ENCODE measurements around the gene AGAP5.
"Not testable (repeated sequence)": the region's sequence is repeated elsewhere in the genome, so short reads cannot be mapped to it uniquely, and the experiment has no call there.

Gene AGAP5

DNA sequence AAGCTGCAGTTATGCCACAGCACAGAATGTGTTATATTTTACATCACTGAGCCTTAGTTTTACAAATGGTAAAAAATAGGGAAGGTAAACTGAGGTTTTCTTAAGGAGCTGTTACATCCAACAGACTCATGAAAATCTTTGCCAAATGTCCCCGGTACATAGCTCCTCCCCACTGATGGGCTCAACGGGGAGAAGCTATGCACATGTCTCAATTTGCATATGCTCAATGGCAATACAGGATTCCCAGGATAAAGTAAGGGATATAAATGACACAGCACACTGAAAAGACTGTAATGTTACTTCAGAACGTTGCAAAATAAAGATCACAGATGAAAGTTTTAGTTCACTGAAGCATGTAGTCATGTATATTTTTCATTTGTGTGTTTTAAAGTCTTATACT, 16.6 kb upstream of the AGAP5 start:
- not testable (repeated sequence) for DNase-seq (ENCODE audit: low read depth, low spot score)

DNA sequence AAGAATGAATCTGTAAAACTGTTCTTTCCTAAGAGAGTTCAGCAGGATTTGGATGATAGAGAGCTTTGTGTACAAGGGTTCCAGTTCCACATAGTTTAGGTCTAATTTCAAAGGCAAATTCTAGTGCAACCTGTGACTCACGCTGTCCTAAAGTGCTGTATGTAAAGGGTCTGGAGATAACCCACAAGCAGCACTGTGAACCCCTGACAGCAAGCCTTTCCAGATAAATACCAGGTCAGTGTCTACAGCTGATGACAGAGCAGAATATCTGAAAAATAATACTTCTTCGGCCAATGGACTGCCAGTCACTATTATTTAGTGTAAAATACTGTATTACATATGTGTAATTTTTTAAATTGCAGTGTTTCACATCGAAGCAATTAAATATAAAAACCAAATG, 16.0 kb upstream of the AGAP5 start:
- not testable (repeated sequence) for DNase-seq (ENCODE audit: low read depth, low spot score)

DNA sequence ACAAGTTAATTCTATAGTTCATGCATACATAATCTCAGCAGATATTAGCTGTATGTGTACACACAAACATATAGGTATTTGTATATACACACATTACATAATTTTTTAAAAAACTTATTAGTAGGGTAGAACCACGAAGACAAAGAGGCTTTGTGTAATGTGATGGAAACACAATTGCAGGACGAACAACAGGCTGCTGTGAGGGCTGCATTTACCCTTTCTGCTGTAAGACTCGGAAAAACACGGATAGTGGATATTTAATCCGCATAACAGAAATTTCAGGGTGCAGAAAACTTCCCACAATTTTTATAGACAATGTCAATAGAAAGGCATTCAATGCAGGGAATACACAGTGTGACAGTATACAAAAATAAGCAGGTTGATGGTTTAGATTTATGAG, 13.8 kb upstream of the AGAP5 start:
- DNase-seq (ENCODE audit: low read depth, low spot score), result not testable (repeated sequence)

DNA sequence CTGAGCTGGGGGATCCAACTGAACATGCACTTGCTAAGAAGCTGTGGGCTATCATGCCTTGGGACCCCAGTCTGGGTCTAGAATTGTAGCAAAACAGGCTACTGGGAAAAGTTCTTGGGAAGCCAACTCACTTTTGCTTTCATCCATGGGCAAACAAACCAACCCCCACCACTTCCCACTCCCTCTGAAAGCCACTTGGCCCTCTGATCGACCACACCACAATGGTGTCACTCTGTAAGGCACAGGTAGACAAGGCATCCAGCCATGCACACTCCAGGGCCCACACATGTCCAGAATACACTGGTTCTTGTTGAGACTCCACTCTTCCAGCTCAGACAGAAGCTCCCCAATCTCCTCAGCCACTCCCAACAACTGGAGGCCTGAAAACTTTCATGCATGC, 10.2 kb upstream of the AGAP5 start:
- DNase-seq (ENCODE audit: low read depth, low spot score), result not testable (repeated sequence)

DNA sequence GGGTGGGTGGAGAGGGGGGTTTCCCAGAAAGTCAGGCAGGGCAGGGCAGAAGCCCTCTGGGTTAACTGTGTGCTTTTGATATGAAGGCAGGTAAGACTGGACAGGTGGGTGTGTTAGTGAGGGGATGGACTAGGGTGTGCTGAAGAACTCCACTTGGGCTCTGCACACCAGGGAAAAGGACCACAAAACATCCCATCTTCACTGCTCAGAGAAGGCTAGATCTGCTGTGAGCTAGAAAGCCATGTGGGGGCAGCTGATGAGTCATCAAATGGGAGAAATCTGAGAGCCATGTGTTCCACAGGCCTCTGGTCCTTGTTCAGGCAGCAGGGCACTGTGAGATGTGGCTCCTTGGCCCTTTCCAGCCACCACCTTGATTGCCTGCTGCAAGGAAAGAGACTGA, 9.7 kb upstream of the AGAP5 start:
- DNase-seq (ENCODE audit: low read depth, low spot score), result not testable (repeated sequence)

DNA sequence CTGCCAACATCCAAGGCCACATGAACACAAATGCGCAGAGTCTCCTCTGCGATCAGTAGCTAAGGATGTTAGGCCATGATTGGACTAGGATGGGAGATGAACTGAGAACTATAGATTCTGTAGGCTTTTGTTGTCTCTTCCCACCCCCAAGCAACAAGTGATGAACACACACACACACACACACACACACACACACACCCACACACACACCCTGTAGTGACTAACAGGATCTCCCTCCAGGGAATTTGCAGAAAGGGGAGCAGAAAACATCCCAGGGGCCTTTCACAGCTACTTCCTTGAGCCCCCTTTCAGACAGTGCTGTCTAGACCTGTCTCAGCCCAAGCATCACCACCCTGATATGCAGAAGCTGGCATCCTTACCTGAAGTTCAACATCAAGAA, 8.6 kb upstream of the AGAP5 start:
- not testable (repeated sequence) for DNase-seq (ENCODE audit: low read depth, low spot score)

GRCh38 chr10:73705506-73706072, 7.7 kb upstream of the AGAP5 start:
- not testable (repeated sequence) for DNase-seq (ENCODE audit: low read depth, low spot score)

GRCh38 chr10:73703924-73704323, 6.0 kb upstream of the AGAP5 start:
- not testable (repeated sequence) for DNase-seq (ENCODE audit: low read depth, low spot score)

- DNase-seq (ENCODE audit: low read depth, low spot score), result not testable (repeated sequence)
Measured at GRCh38 chr10:73698819-73699218, 910 bp upstream of the AGAP5 start.

GRCh38 chr10:73695302-73695701, 2.6 kb downstream of the AGAP5 start:
- not testable (repeated sequence) for DNase-seq (ENCODE audit: low read depth, low spot score)

GRCh38 chr10:73690755-73691154, 7.2 kb downstream of the AGAP5 start:
- DNase-seq (ENCODE audit: low read depth, low spot score), result not testable (repeated sequence)

- not testable (repeated sequence) for DNase-seq (ENCODE audit: low read depth, low spot score)
Measured at GRCh38 chr10:73689596-73689995, 8.3 kb downstream of the AGAP5 start.

GRCh38 chr10:73687641-73688040, 10.3 kb downstream of the AGAP5 start:
- DNase-seq (ENCODE audit: low read depth, low spot score), result not testable (repeated sequence)

- not testable (repeated sequence) for DNase-seq (ENCODE audit: low read depth, low spot score)
Measured at GRCh38 chr10:73674546-73674945, 23.4 kb downstream of the AGAP5 start.

DNA sequence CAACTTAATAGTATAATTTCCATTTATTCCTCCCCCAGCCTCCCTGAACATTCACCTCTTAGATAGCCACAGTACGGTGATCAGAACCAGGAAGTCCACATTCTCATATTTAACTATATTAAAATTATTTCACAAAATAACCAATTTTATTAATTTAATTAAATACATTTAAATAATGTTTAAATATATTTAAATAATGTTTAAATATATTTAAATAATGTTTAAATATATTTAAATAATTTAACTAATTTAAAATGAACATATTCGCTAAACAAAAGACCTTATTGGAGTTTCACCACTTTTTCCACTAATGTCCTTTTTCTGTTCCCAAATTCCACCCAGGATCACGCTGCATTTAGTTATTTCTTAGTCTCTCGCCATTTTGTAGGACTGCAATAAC, 29.5 kb downstream of the AGAP5 start:
- not testable (repeated sequence) for DNase-seq (ENCODE audit: low read depth, low spot score)

GRCh38 chr10:73666153-73666809, 31.6 kb downstream of the AGAP5 start:
- DNase-seq (ENCODE audit: low read depth, low spot score), result not testable (repeated sequence)

- not testable (repeated sequence) for DNase-seq (ENCODE audit: low read depth, low spot score)
Measured at GRCh38 chr10:73665581-73665980, 32.3 kb downstream of the AGAP5 start.

DNA sequence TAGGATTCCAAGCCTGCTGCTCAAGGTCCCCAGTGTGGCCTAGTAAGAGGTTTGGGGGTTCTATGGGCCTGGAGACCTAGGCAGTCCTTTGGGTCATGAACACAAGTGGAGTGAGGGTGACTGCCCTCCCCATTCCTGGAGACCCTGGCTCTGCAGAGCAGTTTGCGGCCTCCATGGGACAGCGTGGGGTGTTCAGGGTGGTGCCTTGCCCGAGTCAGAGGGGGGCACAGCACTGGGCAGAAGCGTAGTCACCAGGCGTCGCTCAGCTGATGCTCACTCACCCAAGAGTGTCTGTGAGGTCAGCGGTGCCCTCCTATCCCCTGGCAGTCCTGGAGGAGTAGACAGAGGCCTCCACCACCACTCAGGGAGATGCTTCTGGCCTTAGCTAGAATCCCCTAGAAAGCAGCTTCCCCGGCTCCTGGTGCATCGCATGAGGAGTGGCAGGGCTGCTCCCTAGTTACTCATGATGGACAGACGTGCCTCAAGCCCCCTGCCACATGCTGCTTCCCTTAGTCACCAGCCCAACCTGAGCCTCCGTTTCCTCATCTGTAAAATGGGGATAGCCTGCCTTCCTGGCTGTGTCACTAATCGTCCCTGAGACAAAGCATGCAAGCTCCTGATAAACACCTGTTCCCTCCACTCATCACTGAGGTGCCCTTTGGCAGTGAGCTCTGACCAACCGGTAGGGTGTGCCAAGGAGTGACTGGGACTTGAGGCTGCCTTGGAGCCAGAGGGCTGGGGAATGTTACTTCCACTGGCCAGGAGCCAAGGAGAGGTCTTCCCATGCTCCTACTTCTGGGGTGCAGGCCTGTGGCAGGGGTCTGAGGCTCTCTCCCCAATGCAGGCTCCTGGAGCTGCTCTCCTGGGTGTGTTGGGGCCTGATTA, 33.5 kb downstream of the AGAP5 start:
- not testable (repeated sequence) for DNase-seq (ENCODE audit: low read depth, low spot score)

- not testable (repeated sequence) for DNase-seq (ENCODE audit: low read depth, low spot score)
Measured at GRCh38 chr10:73663621-73664020, 34.3 kb downstream of the AGAP5 start.

GRCh38 chr10:73662705-73663104, 35.2 kb downstream of the AGAP5 start:
- not testable (repeated sequence) for DNase-seq (ENCODE audit: low read depth, low spot score)

DNA sequence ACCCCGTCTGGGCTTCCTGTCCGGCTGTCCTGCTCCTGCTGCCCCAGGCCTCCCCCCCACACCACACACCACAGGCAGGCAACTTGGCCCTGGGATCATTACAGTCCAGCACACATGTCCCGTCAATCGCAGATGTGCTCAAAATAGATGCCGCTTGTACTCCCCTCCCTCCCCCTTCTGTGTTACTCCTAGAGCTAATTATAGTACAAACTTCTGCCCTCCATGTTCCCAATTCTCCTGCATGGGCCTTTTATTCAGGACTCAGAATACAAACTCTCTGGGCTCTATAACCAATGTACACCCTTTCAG, 42.0 kb downstream of the AGAP5 start, which contains the start of gene SYNPO2L:
TSS of gene SYNPO2L (minus strand) at position 40 of the 309 bp plus-strand sequence. CDS start 107 bp downstream, outside the sequence.
- DNase-seq (ENCODE audit: low read depth, low spot score), result no peak

DNA sequence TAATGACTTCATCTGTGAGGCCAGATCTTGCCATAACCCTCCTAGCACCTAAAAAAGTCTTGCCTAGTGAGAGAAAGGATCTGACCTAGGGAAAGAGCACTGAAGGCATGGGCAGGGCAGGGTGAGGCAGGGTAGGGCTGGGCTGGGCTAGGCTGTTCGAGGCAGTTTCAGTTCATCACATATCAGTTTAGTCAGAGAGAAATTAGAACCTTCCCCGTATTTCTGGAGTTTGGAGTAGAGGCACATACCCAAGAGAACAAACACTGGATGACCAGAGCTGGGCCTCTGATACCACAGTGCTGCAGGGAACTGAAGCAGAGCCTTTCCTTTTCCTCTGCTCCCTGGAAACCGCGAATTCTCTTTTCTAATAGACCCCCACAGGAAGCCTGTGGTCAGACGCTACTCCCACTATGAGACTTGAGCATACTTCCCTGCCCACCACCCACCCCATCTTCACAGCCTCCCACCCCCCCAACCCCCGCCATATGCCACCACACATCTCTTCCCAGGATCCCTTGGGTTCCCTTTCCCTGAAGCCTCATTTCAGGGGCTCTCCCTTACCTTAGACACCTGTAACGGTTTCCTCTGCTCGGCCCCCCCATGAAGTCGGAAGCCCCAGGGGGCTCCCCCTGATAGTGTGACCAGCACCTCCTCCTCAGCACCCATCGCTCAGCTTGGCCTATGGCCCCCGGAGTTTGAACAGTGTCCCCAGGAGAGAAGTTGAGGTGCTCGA, 42.5 kb downstream of the AGAP5 start:
- DNase-seq (ENCODE audit: low read depth, low spot score), result no peak

Data from ELF-1 (cell line).